Activated naive CD8-positive, alpha-beta T cell treated with anti-CD3 and anti-CD28 coated beads, Interleukin-2, amount 10 ng/mL, durations not matched to agents 7 days and 5 days (primary cell): ENCODE data around the gene GNAI2. TPM values are rescaled to one million over a fixed set of nuclear protein-coding genes. Genes with fewer than 3 reads are reported as not detected.

ENCODE experiments used
- ATAC-seq: fragments of 150-1000 bp; cut with Tn5 transposase; one replicate; pipeline ENCODE4 v1.10.0; 2021; ENCODE audit warnings: low read depth, moderate library complexity
- POLR2A ChIA-PET: fragments of 350-600 bp; sonication (Branson Sonifier 250); formaldehyde crosslinking; loops from one replicate; lab custom pipeline; 2021; ENCODE audit warnings: antibody characterized with exemption; lab: Charles Lee
- DNase-seq: peaks from one replicate; pipeline ENCODE4 v3.0.0; 2021
- H3K27ac Mint-ChIP-seq: one replicate; pipeline ENCODE4 v1.8.0; 2022; ENCODE audit warnings: mild to moderate bottlenecking, mixed read lengths
- H3K27me3 Mint-ChIP-seq: one replicate; pipeline ENCODE4 v1.8.0; 2022; ENCODE audit warnings: mild to moderate bottlenecking, moderate library complexity, mixed read lengths
- H3K36me3 Mint-ChIP-seq: one replicate; pipeline ENCODE4 v1.8.0; 2021; ENCODE audit warnings: mild to moderate bottlenecking, mixed read lengths
- H3K4me1 Mint-ChIP-seq: one replicate; pipeline ENCODE4 v1.8.0; 2021; ENCODE audit warnings: mixed read lengths
- H3K4me3 Mint-ChIP-seq: one replicate; pipeline ENCODE4 v1.8.0; 2022; ENCODE audit warnings: mild to moderate bottlenecking, moderate library complexity, mixed read lengths
- H3K9me3 Mint-ChIP-seq: one replicate; pipeline ENCODE4 v1.8.0; 2021; ENCODE audit warnings: mixed read lengths
- total RNA-seq, 2 experiments: library from RNA; stranded (reverse); gene quantifications; one replicate each; pipeline ENCODE4 v1.2.3, GENCODE V29; 2021

GNAI2 gene
- total RNA-seq, 2 experiments from 2014 or later = 435 to 448 TPM

DNA sequence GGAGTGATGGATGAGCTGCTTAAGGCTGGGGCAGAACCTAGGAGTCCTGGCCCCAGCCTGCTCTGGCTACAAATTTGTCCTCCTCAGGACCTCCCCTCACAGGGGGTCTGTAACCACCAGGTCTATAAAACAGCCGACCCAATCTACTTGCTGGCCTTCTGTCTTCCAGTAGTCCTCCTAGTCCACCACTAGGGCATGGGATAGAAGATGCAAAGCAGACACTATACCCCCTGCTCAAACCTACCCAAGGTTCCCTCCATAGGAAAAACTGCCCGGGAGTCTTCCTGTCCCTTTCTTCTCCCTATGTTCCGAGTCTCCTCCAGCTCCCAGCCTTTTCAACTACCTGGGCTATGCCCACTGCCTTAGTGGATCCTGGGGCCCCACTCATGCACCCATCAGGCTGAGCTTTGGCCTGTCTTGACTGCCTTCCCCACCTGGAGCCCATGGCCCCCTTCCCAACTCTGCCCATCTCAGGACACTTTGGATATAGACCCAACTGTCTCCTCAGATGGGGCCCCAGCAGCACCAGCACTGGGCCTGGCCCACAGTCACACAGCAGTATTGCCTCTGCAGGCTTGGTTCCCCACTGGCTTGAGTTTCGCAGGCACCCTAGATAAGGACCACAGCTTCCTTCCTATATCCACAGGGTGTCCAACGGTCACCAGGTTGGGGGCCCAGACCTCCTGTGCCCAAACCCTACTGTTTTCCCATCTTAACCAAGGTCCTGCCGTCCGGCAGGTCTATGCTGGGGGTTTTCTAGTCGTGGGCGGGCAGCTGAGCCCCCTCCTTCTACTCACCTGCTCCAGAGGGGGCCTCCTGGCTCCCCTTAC, 62.1 kb downstream of the GNAI2 start:
- ATAC-seq (no peak), DNase-seq (no peak)
- no peaks in the 10 kb centered on the region for H3K9me3 Mint-ChIP-seq
- peaks cover 18% of the 10 kb centered on the region for H3K4me1 Mint-ChIP-seq
- H3K27me3 Mint-ChIP-seq = no peaks in the 10 kb centered on the region
- H3K27ac Mint-ChIP-seq = peak overlapping the region; percentile 98
- POLR2A ChIA-PET = interaction anchor here (0.6 to 8.0 kb wide), 12 partner anchors 19 to 510 kb away, joined by 3 to 89 read pairs (median 6); partner anchors contain the start of genes CYB561D2, GNAI2, NPRL2 and RASSF1
- peaks cover 1% of the 10 kb centered on the region for H3K36me3 Mint-ChIP-seq
- peak overlapping the region; percentile 96 for H3K4me3 Mint-ChIP-seq

DNA sequence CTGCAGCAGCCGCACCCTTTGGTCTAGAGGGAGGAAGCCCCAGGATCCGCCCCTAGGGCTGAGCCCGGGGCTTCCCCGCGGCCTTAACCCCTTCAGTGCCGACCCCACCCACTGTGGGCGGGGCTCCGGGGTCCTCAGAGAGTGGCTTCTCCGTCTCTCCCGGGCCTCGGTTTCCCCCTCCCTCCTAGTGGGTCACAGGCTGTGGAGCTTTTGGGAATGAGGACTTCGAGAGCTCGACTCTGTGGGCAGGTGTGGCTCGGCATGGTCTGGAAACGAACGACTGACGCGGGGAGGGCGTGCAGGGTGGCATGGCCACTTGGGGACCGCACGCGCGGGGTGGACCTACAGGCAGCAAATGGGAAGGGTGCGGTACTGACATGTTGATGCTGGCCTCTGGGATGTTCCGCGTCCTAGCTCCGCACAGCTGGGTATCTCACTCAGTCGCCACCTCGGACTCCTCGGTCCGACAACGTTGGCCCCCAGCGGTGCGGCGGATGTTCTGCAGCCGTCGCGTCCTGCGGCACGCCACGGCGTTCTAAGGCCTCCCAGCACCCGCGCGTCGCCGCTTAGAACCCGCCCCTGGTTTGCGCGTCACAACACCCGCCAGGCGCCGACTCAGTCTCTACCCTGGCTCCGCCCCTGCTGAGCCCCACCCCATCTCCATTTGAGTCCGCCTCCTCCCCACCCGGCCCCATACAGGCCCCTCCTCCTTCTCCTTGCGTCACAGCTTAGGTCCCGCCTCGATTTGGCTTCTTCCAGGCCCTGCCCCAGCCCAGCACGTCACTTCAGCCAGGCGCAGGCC, 63.0 kb downstream of the GNAI2 start, which contains the start of the genes HYAL3 and NAA80:
Gene HYAL3, minus strand, starts transcription at position 570 of the 802 bp plus-strand sequence. CDS start 3,803 bp downstream, outside the sequence.
Gene NAA80, minus strand, starts transcription at position 570 of the 802 bp plus-strand sequence. CDS start 1,942 bp downstream, outside the sequence.
- no peaks in the 10 kb centered on the region for H3K9me3 Mint-ChIP-seq
- no peaks in the 10 kb centered on the region for H3K27me3 Mint-ChIP-seq

DNA sequence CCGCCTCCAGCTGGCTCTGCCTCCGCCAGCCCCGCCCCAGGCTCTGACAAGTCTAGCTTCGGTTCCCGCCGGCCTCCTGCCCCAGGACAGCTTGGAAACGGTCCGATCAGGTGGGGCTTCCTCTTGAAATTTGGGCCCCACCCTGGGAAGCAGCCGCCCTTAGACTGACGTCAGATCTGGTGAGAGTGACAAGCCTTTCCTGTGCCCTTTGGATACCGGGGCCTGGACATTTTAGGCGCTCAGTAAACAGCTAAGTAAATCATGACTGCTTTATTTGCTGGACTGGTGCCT, 63.6 kb downstream of the GNAI2 start:
- Mint-ChIP-seq H3K36me3 (peaks cover 1% of the 10 kb centered on the region), H3K9me3 (no peaks in the 10 kb centered on the region), H3K4me1 (peaks cover 18% of the 10 kb centered on the region), H3K4me3 (peak overlapping the region; percentile 96), H3K27me3 (no peaks in the 10 kb centered on the region), H3K27ac (peak overlapping the region; percentile 98)
- ATAC-seq = no peak
- POLR2A ChIA-PET = interaction anchor here (0.5 to 8.0 kb wide), 20 partner anchors 9 to 603 kb away, joined by 3 to 89 read pairs (median 5); partner anchors contain the start of genes C3orf18, CISH, CYB561D2 and GNAI2
- DNase-seq = no peak

More for the DNA sequence above, 63.0 kb downstream of the GNAI2 start, which contains the start of the genes HYAL3 and NAA80:
- peaks cover 18% of the 10 kb centered on the region for H3K4me1 Mint-ChIP-seq
- peaks cover 1% of the 10 kb centered on the region for H3K36me3 Mint-ChIP-seq
- DNase-seq = peak; percentile 98
- POLR2A ChIA-PET = interaction anchor here (0.5 to 8.0 kb wide), 21 partner anchors 10 to 603 kb away, joined by 3 to 89 read pairs (median 5); partner anchors contain the start of genes C3orf18, CISH, CYB561D2 and GNAI2
- peak within 1 kb of the TSS; percentile 96 for H3K4me3 Mint-ChIP-seq
- H3K27ac Mint-ChIP-seq = peak within 1 kb of the TSS; percentile 98
- ATAC-seq = peak; percentile 84

DNA sequence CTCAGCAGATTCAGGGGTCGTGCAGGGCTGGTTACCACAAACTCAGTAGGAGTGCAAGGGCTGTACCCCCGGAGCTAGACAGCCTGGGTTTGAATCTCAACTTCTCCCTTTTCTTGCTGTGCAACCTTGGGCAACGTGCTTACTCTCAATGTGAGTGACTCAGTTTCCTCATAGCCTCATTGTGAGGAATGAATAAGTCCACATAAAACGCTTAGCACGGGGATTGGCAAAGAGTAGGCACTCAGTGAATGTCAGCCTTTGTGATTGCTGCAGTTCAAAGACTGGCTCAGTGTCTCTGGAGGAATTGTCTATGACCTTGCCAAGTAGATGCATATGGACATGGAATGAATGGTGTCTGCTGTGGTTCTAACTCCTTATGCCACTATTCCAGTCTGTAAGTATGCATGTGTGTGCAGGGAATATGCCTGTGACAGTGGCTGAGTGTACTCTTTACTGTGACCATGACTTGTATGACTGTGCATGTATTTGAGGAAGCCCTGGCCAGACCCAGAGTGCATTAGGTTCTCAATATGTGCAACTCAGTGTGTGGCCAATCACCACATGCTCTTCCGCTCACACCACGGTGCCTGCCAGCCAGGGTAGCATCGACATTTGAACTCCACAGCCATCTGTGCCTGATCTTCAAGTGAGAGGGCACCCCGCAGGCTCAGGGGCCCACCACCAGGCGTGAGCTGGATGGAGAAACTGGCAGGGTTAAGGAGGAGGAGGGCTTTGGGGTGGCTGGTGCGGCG, 64.1 kb downstream of the GNAI2 start:
- peak overlapping the region; percentile 96 for H3K4me3 Mint-ChIP-seq
- peaks cover 1% of the 10 kb centered on the region for H3K36me3 Mint-ChIP-seq
- H3K4me1 Mint-ChIP-seq = peaks cover 18% of the 10 kb centered on the region
- no peaks in the 10 kb centered on the region for H3K9me3 Mint-ChIP-seq
- no peaks in the 10 kb centered on the region for H3K27me3 Mint-ChIP-seq
- POLR2A ChIA-PET = interaction anchor here (0.8 to 8.0 kb wide), 14 partner anchors 9 to 311 kb away, joined by 3 to 89 read pairs (median 8); partner anchors contain the start of genes CISH, CYB561D2, GNAI2 and NPRL2
- ATAC-seq = no peak
- DNase-seq = peak; percentile 39
- peak overlapping the region; percentile 98 for H3K27ac Mint-ChIP-seq

DNA sequence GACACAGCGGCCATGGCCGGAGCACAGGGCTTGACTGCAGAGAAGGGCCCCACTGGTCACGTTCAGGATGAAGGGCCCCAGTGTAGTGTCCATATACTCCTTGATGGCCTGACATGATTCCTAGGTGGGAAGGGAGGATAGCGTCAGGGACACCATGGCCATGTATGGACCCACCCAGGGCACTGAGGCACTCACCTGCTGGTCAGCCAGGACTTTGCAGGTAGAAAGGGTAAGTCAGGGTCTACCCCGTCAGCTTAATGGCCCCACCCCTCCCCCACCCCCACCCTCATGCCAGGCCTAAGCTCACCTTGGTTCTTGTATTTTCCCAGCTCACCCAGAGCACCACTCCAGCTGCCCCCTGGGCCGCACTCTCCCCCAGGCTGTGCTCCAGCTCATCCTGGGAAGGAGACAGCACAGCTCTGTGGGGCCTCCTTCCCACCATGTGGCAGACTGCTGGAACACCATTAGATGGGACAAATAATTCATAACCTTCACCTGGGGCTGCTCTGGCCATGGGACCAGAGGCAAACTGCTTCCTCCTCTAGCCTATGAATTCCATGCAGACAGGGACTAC, 64.8 kb downstream of the GNAI2 start:
- H3K36me3 Mint-ChIP-seq = peaks cover 1% of the 10 kb centered on the region
- DNase-seq (no peak), ATAC-seq (no peak)
- H3K27me3 Mint-ChIP-seq = no peaks in the 10 kb centered on the region
- H3K4me3 Mint-ChIP-seq = peak overlapping the region; percentile 96
- POLR2A ChIA-PET = interaction anchor here (8.0 kb wide), 1 partner anchor 38 kb away, joined by 89 read pairs; the partner anchor contains the start of gene RASSF1
- peak overlapping the region; percentile 98 for H3K27ac Mint-ChIP-seq
- peaks cover 18% of the 10 kb centered on the region for H3K4me1 Mint-ChIP-seq
- H3K9me3 Mint-ChIP-seq = no peaks in the 10 kb centered on the region

DNA sequence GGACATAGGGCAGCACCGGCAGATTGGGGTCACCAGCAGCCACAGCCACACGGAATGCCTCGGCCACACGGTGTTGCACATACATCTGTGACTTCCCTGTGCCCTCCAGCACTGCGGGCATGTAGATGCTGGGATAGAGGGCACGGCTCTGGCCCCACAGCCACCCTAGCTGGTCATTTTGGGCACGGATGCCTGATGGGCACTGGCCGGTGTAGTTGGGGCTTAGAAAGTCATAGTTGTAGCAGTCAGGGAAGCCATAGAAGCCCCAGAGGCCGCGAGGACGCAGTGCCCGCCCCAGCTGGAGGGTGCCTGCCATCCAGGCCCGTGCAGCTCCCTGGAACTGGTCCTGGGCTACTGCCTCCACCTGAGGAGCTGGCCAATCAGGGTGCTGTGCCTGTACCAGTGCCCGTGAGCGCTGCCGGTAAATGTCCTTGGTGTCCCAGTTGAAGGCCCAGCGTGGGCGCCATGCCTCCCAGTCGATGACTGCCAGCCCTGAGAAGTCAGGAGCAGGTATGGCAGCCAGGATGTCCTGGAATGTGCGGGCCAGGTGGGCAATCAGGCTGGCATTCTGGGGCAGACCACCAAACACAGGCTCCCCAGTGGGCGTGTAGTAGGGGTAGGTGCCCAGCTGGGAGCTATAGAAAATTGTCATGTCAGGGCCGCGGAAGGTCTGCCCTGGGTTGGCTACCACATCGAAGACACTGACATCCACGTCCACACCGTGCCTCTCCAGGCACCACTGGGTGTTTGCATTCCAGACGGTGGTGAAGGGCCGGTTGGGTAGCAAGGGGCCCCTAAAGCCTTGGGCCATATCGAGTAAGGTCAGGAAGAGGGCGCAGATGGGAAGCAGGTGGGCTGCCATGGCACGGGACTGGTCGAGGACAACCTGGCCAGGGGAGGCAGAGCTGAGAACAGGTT, 66.3 kb downstream of the GNAI2 start:
- POLR2A ChIA-PET = interaction anchor here (0.7 to 0.9 kb wide), 2 partner anchors 12 to 980 kb away, joined by 3 to 4 read pairs; no protein-coding TSS in a partner anchor
- Mint-ChIP-seq H3K27me3 (no peaks in the 10 kb centered on the region), H3K27ac (no peak overlapping the region), H3K36me3 (no peaks in the 10 kb centered on the region), H3K4me3 (no peak overlapping the region), H3K9me3 (no peaks in the 10 kb centered on the region), H3K4me1 (peaks cover 18% of the 10 kb centered on the region)
- ATAC-seq = no peak
- no peak for DNase-seq

DNA sequence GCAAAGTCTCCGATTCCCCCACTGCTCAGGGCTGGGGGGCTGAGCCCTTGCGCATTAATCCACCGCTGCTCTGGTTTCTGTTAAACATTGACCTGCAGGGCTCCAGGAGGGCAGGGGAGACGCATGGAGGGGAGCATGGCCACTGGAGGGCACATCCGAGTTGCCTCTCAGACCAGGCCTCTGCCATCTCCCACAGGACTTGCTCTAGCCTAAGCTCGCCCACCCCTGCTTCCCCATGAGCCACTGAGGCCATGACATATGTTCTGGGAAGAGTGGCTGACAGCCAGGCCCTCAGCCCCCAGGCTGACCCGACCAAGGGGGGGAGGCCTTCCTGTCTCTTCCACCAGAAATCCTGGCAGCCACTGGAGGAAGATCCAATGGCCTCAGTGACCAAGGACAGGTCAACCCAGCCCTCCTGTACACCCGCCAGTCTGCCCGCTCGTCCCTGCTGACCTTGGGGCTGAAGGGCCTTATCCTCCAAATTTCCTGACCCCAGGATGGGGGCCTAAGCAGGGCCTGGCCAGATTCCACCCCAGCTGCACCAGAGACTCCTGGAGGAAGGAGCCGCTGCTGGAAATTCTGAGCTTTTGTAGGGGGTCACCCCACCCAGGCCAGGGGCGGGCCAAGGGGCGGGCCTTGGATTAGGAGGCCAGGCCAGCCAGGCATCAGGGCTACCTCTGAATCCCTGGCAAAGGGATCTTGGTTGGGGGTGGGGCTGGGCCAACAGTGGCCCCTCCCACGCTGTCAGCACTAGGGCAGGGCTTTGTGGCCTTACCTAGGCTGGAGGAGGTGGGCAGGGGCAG, 67.2 kb downstream of the GNAI2 start, which contains the start of gene HYAL1:
Gene HYAL1, minus strand, starts transcription at position 562 of the 803 bp plus-strand sequence. CDS start 618 bp downstream, outside the sequence.
- Mint-ChIP-seq H3K4me1 (peaks cover 10% of the 10 kb centered on the region), H3K27ac (no peak within 1 kb of the TSS), H3K36me3 (no peaks in the 10 kb centered on the region), H3K9me3 (no peaks in the 10 kb centered on the region), H3K4me3 (no peak within 1 kb of the TSS), H3K27me3 (no peaks in the 10 kb centered on the region)
- DNase-seq = no peak
- POLR2A ChIA-PET = no interaction called here
- ATAC-seq = no peak

DNA sequence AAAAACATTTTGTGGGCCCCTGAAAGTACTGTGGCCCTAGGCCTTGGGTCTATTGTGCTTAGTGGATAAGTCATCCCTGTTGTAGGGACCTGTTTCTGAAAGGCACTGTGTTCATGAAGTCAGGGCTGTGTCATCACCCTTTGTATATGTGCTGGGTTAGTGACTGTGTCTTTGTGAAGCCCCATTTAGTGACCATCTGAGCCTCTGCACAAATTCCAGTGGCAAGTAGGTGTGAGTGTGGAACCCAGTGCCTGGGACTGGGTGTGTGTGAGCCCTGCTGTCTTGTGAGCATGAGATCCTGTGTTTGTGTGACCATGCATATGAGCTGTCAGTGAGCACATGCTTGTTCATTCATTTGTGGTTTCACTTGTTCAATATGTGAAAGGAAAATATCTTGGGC, 68.6 kb downstream of the GNAI2 start:
- no peak overlapping the region for H3K4me3 Mint-ChIP-seq
- no peak for DNase-seq
- peaks cover 9% of the 10 kb centered on the region for H3K4me1 Mint-ChIP-seq
- no peaks in the 10 kb centered on the region for H3K27me3 Mint-ChIP-seq
- no peaks in the 10 kb centered on the region for H3K9me3 Mint-ChIP-seq
- no peaks in the 10 kb centered on the region for H3K36me3 Mint-ChIP-seq
- no peak for ATAC-seq
- POLR2A ChIA-PET = no interaction called here
- no peak overlapping the region for H3K27ac Mint-ChIP-seq
